ENCODE data around the gene RAB27B.

GRCh38 chr18:54802686-54803395, 25.4 kb upstream of the RAB27B start:
- no peak for TF ChIP-seq CTCF (IDR thresholded peaks at IDR 0.05; ENCODE audit: insufficient read depth, low read length)
- no peak for TF ChIP-seq POLR2AphosphoS5 (IDR thresholded peaks at IDR 0.05; ENCODE audit: low read depth)
- TF ChIP-seq, protein P1, sequence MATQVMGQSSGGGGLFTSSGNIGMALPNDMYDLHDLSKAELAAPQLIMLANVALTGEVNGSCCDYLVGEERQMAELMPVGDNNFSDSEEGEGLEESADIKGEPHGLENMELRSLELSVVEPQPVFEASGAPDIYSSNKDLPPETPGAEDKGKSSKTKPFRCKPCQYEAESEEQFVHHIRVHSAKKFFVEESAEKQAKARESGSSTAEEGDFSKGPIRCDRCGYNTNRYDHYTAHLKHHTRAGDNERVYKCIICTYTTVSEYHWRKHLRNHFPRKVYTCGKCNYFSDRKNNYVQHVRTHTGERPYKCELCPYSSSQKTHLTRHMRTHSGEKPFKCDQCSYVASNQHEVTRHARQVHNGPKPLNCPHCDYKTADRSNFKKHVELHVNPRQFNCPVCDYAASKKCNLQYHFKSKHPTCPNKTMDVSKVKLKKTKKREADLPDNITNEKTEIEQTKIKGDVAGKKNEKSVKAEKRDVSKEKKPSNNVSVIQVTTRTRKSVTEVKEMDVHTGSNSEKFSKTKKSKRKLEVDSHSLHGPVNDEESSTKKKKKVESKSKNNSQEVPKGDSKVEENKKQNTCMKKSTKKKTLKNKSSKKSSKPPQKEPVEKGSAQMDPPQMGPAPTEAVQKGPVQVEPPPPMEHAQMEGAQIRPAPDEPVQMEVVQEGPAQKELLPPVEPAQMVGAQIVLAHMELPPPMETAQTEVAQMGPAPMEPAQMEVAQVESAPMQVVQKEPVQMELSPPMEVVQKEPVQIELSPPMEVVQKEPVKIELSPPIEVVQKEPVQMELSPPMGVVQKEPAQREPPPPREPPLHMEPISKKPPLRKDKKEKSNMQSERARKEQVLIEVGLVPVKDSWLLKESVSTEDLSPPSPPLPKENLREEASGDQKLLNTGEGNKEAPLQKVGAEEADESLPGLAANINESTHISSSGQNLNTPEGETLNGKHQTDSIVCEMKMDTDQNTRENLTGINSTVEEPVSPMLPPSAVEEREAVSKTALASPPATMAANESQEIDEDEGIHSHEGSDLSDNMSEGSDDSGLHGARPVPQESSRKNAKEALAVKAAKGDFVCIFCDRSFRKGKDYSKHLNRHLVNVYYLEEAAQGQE (IDR thresholded peaks at IDR 0.05; ENCODE audit: insufficient replicate concordance, low read depth): no peak
- TF ChIP-seq GABPA (IDR thresholded peaks at IDR 0.05; ENCODE audit: low read depth): no peak
- no peak for TF ChIP-seq SPI1 (IDR thresholded peaks at IDR 0.05; ENCODE audit: borderline replicate concordance, low read depth)
